Adrenal gland (tissue), 12 donors: ENCODE results near the gene MYO18B. TPM values are rescaled to one million over a fixed set of nuclear protein-coding genes. Genes with fewer than 3 reads are reported as not detected.

ENCODE experiments used
- DNase-seq, 7 donors: peaks; one replicate each; pipeline ENCODE4 v3.0.0-alpha.2; 2019 to 2020
- H3K27ac ChIP-seq, 5 donors: fragments of 200-600 bp; sonication (generic) in 4 of 5; 1 replicate in 3 of 5; 2 replicates in 2 of 5; pipeline versions ENCODE4 v1.5.1 to v1.8.0; 2016 to 2020; ENCODE audit warnings: mild to moderate bottlenecking in 1 of 5
- H3K27me3 ChIP-seq: fragments of 200-600 bp; 2 replicates; pipeline ENCODE4 v1.8.0; 2021
- H3K36me3 ChIP-seq, 2 donors: fragments of 200-600 bp; replicated peaks in 1 of 2; 1 replicate in 1 of 2; 2 replicates in 1 of 2; pipeline versions ENCODE4 v1.5.1 to v1.8.0; 2018 to 2022
- H3K4me1 ChIP-seq, 2 donors: fragments of 200-600 bp; replicated peaks in 1 of 2; 1 replicate in 1 of 2; 2 replicates in 1 of 2; pipeline versions ENCODE4 v1.5.1 to v1.8.0; 2018 to 2021
- H3K4me3 ChIP-seq, 4 donors: fragments of 200-600 bp; sonication (generic) in 3 of 4; one replicate each; pipeline ENCODE4 v1.5.1; 2016 to 2018
- H3K9me3 ChIP-seq, 3 donors: fragments of 200-600 bp; sonication (generic) in 1 of 3; replicated peaks in 1 of 3; 1 replicate in 2 of 3; 2 replicates in 1 of 3; pipeline versions ENCODE4 v1.5.1 to v1.8.0; 2016 to 2021
- CTCF ChIP-seq, 6 experiments: fragments of 450-650 bp in 4 of 6; fragments of 200-600 bp in 2 of 6; sonication (generic) in 1 of 6; IDR thresholded peaks; 1 replicate in 5 of 6; 2 replicates in 1 of 6; pipeline versions ENCODE4 v1.5.1 to v1.8.0; 2016 to 2021; ENCODE audit warnings: antibody characterized with exemption in 6 of 6, mild to moderate bottlenecking in 2 of 6, moderate library complexity in 1 of 6
- POLR2A ChIP-seq, 2 donors: fragments of 450-650 bp; IDR thresholded peaks; one replicate each; pipeline ENCODE4 v1.6.1; 2017; ENCODE audit warnings: antibody characterized with exemption in 2 of 2, mild to moderate bottlenecking in 2 of 2, moderate library complexity in 1 of 2
- WGBS, 4 donors: extraction: QIAGEN DNeasy Blood & Tissue Kit in 2 of 4; methylation state at CpG; one replicate each; pipeline versions ENCODE4 v1.1.5 to v1.1.7; 2013 to 2017; 5-methylcytosine and 5-hydroxymethylcytosine counted together
- intact Hi-C, 2 donors: fragments of 100-400 bp; cut with DNase I; formaldehyde crosslinking; loops; one replicate each; pipeline versions ENCODE4 v1.14.1 to v1.15.0; 2022 to 2023
- polyA plus RNA-seq, 3 donors: library from polyadenylated mRNA; stranded (reverse); fragments of 200-250 nt in 2 of 3; fragments of 350-450 nt in 1 of 3; fragmentation: Illumina TruSeq in 1 of 3; extraction: RNeasy Lipid Tissue Mini Kit (QIAGEN cat#74804) in 1 of 3; gene quantifications; one replicate each; pipeline ENCODE4 v1.2.3, GENCODE V29; 2013 to 2014
- total RNA-seq, 9 donors: library from RNA; depleted of rRNA in 4 of 9; stranded (reverse); fragments of >200 nt in 4 of 9; fragments of 120-200 nt in 1 of 9; fragmentation: NEBNext Ultra II Directional in 1 of 9; extraction: Animal tissue kit (Norgen Biotek cat#: 25700) in 1 of 9; gene quantifications; one replicate each; pipeline versions ENCODE4 v1.1.0 to v1.2.4, GENCODE V29; 2013 to 2023
- donor health status: healthy with polysubstance abuse.
- donor health status: Bipolar disorder and iron deficiency.
- donor health status: DM: yes; HTN: yes; CAD: no.
- donor health status: DM: no; HTN: no; CAD: no.
- donor health status: DM: no; HTN: no; CAD: no.
- donor health status: DM: yes; HTN: yes; CAD: no.

The MYO18B gene
- total and polyA plus RNA-seq, 12 donors = 0.08 to 1.1 (median 0.18) TPM

- TF ChIP-seq CTCF (IDR thresholded peaks at IDR 0.05) = no peak
- TF ChIP-seq POLR2A (IDR thresholded peaks at IDR 0.05) = no peak
- WGBS, 4 donors = 94 to 96% (median 95%) methylated on average over 4 of the region's 4 CpGs
- intact Hi-C loops = loop anchor here in 1 of 2 donors (5.0 to 10.0 kb wide), 2 partner anchors 46 to 308 kb away; no protein-coding TSS in a partner anchor
These were observed 28.3 kb downstream of the MYO18B start for GRCh38 chr22:25770333-25770732.

GRCh38 chr22:25772288-25772687, 30.3 kb downstream of the MYO18B start:
- DNase-seq = no peak
- WGBS, 4 donors = 45 to 73% (median 57%) methylated on average over 4 to 9 of the region's 9 CpGs
- intact Hi-C loops = loop anchor here (2.0 to 10.0 kb wide), 3 partner anchors 47 to 310 kb away; no protein-coding TSS in a partner anchor

More at GRCh38 chr22:25770333-25770732, 28.3 kb downstream of the MYO18B start:
- Histone ChIP-seq H3K36me3 (no peaks in the 10 kb centered on the region), H3K27ac (no peak overlapping the region), H3K9me3 (no peaks in the 10 kb centered on the region), H3K4me3 (no peak overlapping the region), H3K27me3 (no peaks in the 10 kb centered on the region), H3K4me1 (no peaks in the 10 kb centered on the region)
- DNase-seq = no peak

GRCh38 chr22:25774575-25775026, 32.6 kb downstream of the MYO18B start:
- no peaks in the 10 kb centered on the region for H3K27me3 ChIP-seq
- peak in 3 of 6 experiments; percentile 37 to 49 (median 48) for TF ChIP-seq CTCF (IDR thresholded peaks at IDR 0.05)
- TF ChIP-seq POLR2A (IDR thresholded peaks at IDR 0.05) = peak in 1 of 2 donors; percentile 15
- intact Hi-C loops = loop anchor here in 1 of 2 donors (5.0 to 10.0 kb wide), 2 partner anchors 50 to 312 kb away; no protein-coding TSS in a partner anchor
- H3K9me3 ChIP-seq = no peaks in the 10 kb centered on the region
- no peak overlapping the region for H3K27ac ChIP-seq
- no peak for DNase-seq
- WGBS, 4 donors = 56 to 76% (median 57%) methylated on average over 8 to 12 of the region's 12 CpGs
- no peaks in the 10 kb centered on the region for H3K36me3 ChIP-seq
- no peak overlapping the region for H3K4me3 ChIP-seq
- no peaks in the 10 kb centered on the region for H3K4me1 ChIP-seq

More at GRCh38 chr22:25772288-25772687, 30.3 kb downstream of the MYO18B start:
- Histone ChIP-seq H3K27me3 (no peaks in the 10 kb centered on the region), H3K4me1 (no peaks in the 10 kb centered on the region), H3K36me3 (no peaks in the 10 kb centered on the region), H3K4me3 (no peak overlapping the region), H3K27ac (no peak overlapping the region), H3K9me3 (no peaks in the 10 kb centered on the region)
- TF ChIP-seq POLR2A (IDR thresholded peaks at IDR 0.05) (no peak), CTCF (IDR thresholded peaks at IDR 0.05) (no peak)

GRCh38 chr22:25775531-25775930, 33.5 kb downstream of the MYO18B start:
- Histone ChIP-seq H3K27ac (no peak overlapping the region), H3K27me3 (no peaks in the 10 kb centered on the region), H3K4me3 (no peak overlapping the region), H3K9me3 (no peaks in the 10 kb centered on the region), H3K36me3 (no peaks in the 10 kb centered on the region), H3K4me1 (no peaks in the 10 kb centered on the region)
- 46 to 54% (median 52%) methylated on average over 8 of the region's 8 CpGs for WGBS, 4 donors
- intact Hi-C loops = loop anchor here in 1 of 2 donors (10.0 kb wide), 1 partner anchor 51 kb away; no protein-coding TSS in a partner anchor
- no peak for TF ChIP-seq POLR2A (IDR thresholded peaks at IDR 0.05)
- no peak for TF ChIP-seq CTCF (IDR thresholded peaks at IDR 0.05)
- peak in 1 of 7 donors; percentile 75 for DNase-seq
